H54 (cell line): Measurements from ENCODE around the gene LRRC41.
"Not testable (repeated sequence)": the region's sequence is repeated elsewhere in the genome, so short reads cannot be mapped to it uniquely, and the experiment has no call there.

Source experiments
- DNase-seq: peaks from one replicate; pipeline ENCODE4 v3.0.0; 2011; ENCODE audit warnings: low spot score, mixed read lengths; ENCODE audit not compliant: insufficient read length
- FAIRE-seq: peaks from 3 replicates; lab custom pipeline; 2011; peaks lifted over from hg19 to GRCh38; lab: Jason Lieb, UNC
- POLR2A ChIP-seq: IDR thresholded peaks from 2 replicates; pipeline ENCODE4 v1.6.1; 2011; ENCODE audit warnings: low read depth, mild to moderate bottlenecking, low read length

Gene LRRC41

GRCh38 chr1:46333300-46334029 is 30.0 kb upstream of the LRRC41 start:
- no peak for TF ChIP-seq POLR2A
- FAIRE-seq = no peak
- DNase-seq = no peak

GRCh38 chr1:46331786-46332540 is 28.5 kb upstream of the LRRC41 start:
- not testable (repeated sequence) for DNase-seq, FAIRE-seq

- not testable (repeated sequence) for DNase-seq, FAIRE-seq
Measured at GRCh38 chr1:46330381-46330780, 27.0 kb upstream of the LRRC41 start.

- not testable (repeated sequence) for FAIRE-seq, DNase-seq
Measured at GRCh38 chr1:46329807-46330206, 26.4 kb upstream of the LRRC41 start.

GRCh38 chr1:46328182-46328581 is 24.8 kb upstream of the LRRC41 start:
- not testable (repeated sequence) for DNase-seq

GRCh38 chr1:46325285-46326076 is 22.1 kb upstream of the LRRC41 start:
- not testable (repeated sequence) for FAIRE-seq

More at GRCh38 chr1:46328182-46328581, 24.8 kb upstream of the LRRC41 start:
- FAIRE-seq = not testable (repeated sequence)

GRCh38 chr1:46322191-46322590 is 18.8 kb upstream of the LRRC41 start:
- not testable (repeated sequence) for DNase-seq, FAIRE-seq

More at GRCh38 chr1:46325285-46326076, 22.1 kb upstream of the LRRC41 start:
- DNase-seq = not testable (repeated sequence)

- DNase-seq, FAIRE-seq: not testable (repeated sequence)
Measured at GRCh38 chr1:46319960-46320914, 16.8 kb upstream of the LRRC41 start.

GRCh38 chr1:46319301-46319700 is 15.9 kb upstream of the LRRC41 start:
- not testable (repeated sequence) for DNase-seq, FAIRE-seq

- FAIRE-seq = no peak
- no peak for DNase-seq
- TF ChIP-seq POLR2A = no peak
Measured at GRCh38 chr1:46317323-46317722, 13.9 kb upstream of the LRRC41 start.

GRCh38 chr1:46315669-46316403 is 12.4 kb upstream of the LRRC41 start:
- TF ChIP-seq POLR2A = no peak
- FAIRE-seq = peak; percentile 23
- DNase-seq = peak; percentile 35

GRCh38 chr1:46310321-46310720 is 6.9 kb upstream of the LRRC41 start:
- TF ChIP-seq POLR2A = no peak
- FAIRE-seq (no peak), DNase-seq (no peak)
